OCI-LY3 (cell line): ENCODE results near the gene GRHL3.

Source experiments
- H2AFZ ChIP-seq: fragments of 200-600, 300-600 bp; shearing (Covaris generic); 2 replicates; pipeline ENCODE4 v1.6.0; 2014; ENCODE audit warnings: antibody characterized with exemption, low read depth, low read length
- H3K27ac ChIP-seq: fragments of 200-600, 300-600 bp; sonication (generic); 2 replicates; pipeline ENCODE4 v1.5.1; 2014; ENCODE audit warnings: mild to moderate bottlenecking, low read length, moderate library complexity, mixed read lengths
- H3K27me3 ChIP-seq: fragments of 200-600, 300-600 bp; sonication (generic); 2 replicates; pipeline ENCODE4 v1.6.1; 2014; ENCODE audit warnings: low read depth, low read length, mixed read lengths
- H3K36me3 ChIP-seq: fragments of 200-600, 300-600 bp; sonication (generic); replicated peaks from 2 replicates; pipeline ENCODE3; 2014; ENCODE audit warnings: low read depth, low read length, mixed read lengths
- H3K4me1 ChIP-seq: fragments of 300-600, 200-600 bp; sonication (generic); 2 replicates; pipeline ENCODE4 v1.6.1; 2014; ENCODE audit warnings: low read length, mixed read lengths
- H3K4me2 ChIP-seq: fragments of 200-600, 300-600 bp; sonication (generic); 2 replicates; pipeline ENCODE4 v1.6.1; 2014; ENCODE audit warnings: low read length, mixed read lengths
- H3K4me3 ChIP-seq: fragments of 300-600, 200-600 bp; sonication (generic); 2 replicates; pipeline ENCODE4 v1.5.1; 2014; ENCODE audit warnings: antibody characterized with exemption, mild to moderate bottlenecking, low read length, moderate library complexity
- H3K79me2 ChIP-seq: fragments of 300-600, 200-600 bp; shearing (Covaris generic); 2 replicates; pipeline ENCODE4 v1.6.1; 2014; ENCODE audit warnings: mild to moderate bottlenecking, low read length, mixed read lengths
- H3K9ac ChIP-seq: fragments of 300-600, 200-600 bp; shearing (Covaris generic); 2 replicates; pipeline ENCODE4 v1.6.0; 2014; ENCODE audit warnings: mild to moderate bottlenecking, low read length, moderate library complexity
- H3K9me3 ChIP-seq: fragments of 200-600, 300-600 bp; shearing (Covaris generic); 2 replicates; pipeline ENCODE4 v1.6.1; 2014; ENCODE audit warnings: low read length, mixed read lengths; ENCODE audit not compliant: insufficient read depth
- H4K20me1 ChIP-seq: fragments of 200-600, 300-600 bp; sonication (generic); 2 replicates; pipeline ENCODE4 v1.6.1; 2016; ENCODE audit warnings: low read length, mixed read lengths; ENCODE audit not compliant: insufficient read depth
- EZH2phosphoT487 ChIP-seq: fragments of 200-600 bp; shearing (Covaris generic); IDR thresholded peaks from 2 replicates; pipeline ENCODE4 v1.6.1; 2018; ENCODE audit warnings: antibody characterized with exemption, mixed run types, low read depth
- TF ChIP-seq, protein P1 (sequence below): fragments of 200-600, 300-600 bp; sonication (generic); IDR thresholded peaks from 2 replicates; pipeline ENCODE4 v1.5.1; 2014; ENCODE audit warnings: antibody characterized with exemption, low read length, low read depth

GRHL3 gene

DNA sequence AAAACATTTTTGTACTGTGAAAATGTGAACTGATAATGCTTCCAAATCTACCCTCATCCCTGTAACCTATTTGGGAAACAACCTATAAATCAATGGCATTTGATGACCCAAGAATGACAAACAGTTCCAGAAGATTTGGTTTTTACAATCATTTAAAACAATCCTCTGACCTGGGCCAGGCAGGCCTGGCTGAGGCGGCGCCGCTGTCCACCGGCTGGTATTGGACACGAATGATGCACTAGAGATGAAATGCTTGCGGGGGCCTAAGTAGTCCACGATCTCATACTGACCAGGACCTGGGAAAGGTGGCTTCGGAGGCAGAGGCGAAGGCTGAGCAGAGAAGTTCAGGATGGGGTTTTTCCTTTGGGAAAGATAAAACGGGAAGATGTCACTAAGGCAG, 41.5 kb downstream of the GRHL3 start:
- peaks cover 13% of the 10 kb centered on the region for H3K4me1 ChIP-seq
- H3K79me2 ChIP-seq, result no peaks in the 10 kb centered on the region
- no peak overlapping the region for H3K9ac ChIP-seq
- H3K27ac ChIP-seq, result no peak overlapping the region
- H3K27me3 ChIP-seq, result no peaks in the 10 kb centered on the region
- no peaks in the 10 kb centered on the region for H3K9me3 ChIP-seq
- no peak overlapping the region for H2AFZ ChIP-seq
- H3K4me3 ChIP-seq, result no peak overlapping the region
- H3K4me2 ChIP-seq, result no peak overlapping the region
- no peaks in the 10 kb centered on the region for H3K36me3 ChIP-seq
- TF ChIP-seq, protein P1, sequence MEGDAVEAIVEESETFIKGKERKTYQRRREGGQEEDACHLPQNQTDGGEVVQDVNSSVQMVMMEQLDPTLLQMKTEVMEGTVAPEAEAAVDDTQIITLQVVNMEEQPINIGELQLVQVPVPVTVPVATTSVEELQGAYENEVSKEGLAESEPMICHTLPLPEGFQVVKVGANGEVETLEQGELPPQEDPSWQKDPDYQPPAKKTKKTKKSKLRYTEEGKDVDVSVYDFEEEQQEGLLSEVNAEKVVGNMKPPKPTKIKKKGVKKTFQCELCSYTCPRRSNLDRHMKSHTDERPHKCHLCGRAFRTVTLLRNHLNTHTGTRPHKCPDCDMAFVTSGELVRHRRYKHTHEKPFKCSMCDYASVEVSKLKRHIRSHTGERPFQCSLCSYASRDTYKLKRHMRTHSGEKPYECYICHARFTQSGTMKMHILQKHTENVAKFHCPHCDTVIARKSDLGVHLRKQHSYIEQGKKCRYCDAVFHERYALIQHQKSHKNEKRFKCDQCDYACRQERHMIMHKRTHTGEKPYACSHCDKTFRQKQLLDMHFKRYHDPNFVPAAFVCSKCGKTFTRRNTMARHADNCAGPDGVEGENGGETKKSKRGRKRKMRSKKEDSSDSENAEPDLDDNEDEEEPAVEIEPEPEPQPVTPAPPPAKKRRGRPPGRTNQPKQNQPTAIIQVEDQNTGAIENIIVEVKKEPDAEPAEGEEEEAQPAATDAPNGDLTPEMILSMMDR, result no peak
- no peak for TF ChIP-seq EZH2phosphoT487
- H4K20me1 ChIP-seq, result no peaks in the 10 kb centered on the region

DNA sequence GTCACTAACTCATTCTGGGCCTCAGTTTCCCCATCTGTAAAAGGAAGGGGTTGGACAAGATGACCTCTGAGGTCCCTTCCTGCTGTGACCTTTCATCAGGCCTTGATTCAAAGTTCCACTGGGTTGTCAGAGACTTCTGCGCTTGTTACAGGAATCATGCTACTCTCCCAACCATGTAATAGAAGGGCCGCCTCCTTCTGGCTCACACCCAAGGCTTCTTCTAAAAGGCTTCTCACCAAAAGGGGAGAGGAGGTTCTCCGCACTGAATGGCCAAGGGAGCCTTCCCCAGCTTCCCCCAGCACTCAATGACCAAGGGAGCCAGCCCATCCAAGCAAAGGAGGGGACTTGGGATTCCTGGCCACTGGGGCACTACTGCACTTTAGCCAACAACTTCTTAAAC, 42.7 kb downstream of the GRHL3 start:
- H4K20me1 ChIP-seq, result no peaks in the 10 kb centered on the region
- H3K79me2 ChIP-seq, result no peaks in the 10 kb centered on the region
- H3K36me3 ChIP-seq, result no peaks in the 10 kb centered on the region
- no peak overlapping the region for H3K27ac ChIP-seq
- TF ChIP-seq, protein P1, result no peak
- no peak for TF ChIP-seq EZH2phosphoT487
- no peak overlapping the region for H3K4me3 ChIP-seq
- no peak overlapping the region for H3K4me2 ChIP-seq
- no peaks in the 10 kb centered on the region for H3K9me3 ChIP-seq
- H2AFZ ChIP-seq, result no peak overlapping the region
- H3K27me3 ChIP-seq, result no peaks in the 10 kb centered on the region
- no peak overlapping the region for H3K9ac ChIP-seq
- H3K4me1 ChIP-seq, result peaks cover 16% of the 10 kb centered on the region

DNA sequence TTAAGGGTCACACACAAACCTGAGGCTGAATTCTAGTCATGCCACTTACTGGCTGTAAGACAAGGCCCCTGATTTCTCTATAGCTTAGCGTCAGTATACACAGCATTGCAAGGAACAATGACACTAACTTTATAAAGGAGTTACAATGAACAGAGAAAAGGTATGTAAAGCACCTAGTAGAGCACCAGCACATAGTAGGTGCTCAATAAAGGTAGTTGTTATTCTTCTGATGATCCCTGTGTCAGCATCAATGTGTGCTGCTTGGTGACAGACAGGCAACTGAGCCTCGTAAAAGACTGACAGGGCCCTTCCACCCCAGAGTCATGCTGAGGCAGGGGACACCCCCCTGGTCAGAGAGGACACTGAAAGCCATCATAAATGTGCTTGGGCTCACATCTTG, 43.2 kb downstream of the GRHL3 start:
- Histone ChIP-seq H3K4me1 (peaks cover 16% of the 10 kb centered on the region), H2AFZ (no peak overlapping the region), H3K9ac (no peak overlapping the region), H3K27ac (no peak overlapping the region), H4K20me1 (no peaks in the 10 kb centered on the region), H3K79me2 (no peaks in the 10 kb centered on the region), H3K9me3 (no peaks in the 10 kb centered on the region), H3K27me3 (no peaks in the 10 kb centered on the region), H3K36me3 (no peaks in the 10 kb centered on the region), H3K4me3 (no peak overlapping the region), H3K4me2 (no peak overlapping the region)
- TF ChIP-seq, protein P1, result no peak
- no peak for TF ChIP-seq EZH2phosphoT487

DNA sequence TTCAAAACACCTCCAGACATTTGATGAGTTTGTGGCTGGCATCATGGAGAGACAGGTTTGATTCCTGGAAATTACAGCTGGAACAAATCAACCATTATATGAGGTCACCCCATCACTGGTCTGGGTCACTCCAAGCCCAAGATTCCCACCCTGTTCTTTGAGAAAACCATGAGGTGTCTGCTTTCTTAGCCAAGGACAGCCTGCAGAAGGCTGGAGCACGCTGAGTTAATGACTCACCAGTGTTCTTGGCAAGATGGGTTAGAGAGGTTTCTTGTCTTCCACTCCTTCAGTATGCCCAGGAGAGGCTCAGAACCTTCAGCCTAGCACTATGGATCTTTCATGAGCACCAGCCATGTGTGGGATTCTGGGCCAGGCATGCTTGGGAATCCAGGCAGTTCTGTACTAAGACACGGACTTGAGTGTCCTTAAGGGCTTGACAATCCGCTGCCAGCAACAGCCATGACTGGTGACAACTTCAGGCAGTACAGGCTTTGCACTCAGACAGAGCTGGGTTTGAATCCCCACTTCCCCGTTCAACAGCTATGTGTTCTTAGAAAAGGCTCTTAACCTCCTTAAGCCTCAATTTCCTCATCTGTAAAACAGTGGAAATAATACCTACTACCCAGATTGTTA, 43.9 kb downstream of the GRHL3 start:
- Histone ChIP-seq H3K36me3 (no peaks in the 10 kb centered on the region), H3K9ac (no peak overlapping the region), H3K9me3 (no peaks in the 10 kb centered on the region), H3K4me3 (no peak overlapping the region), H3K27ac (no peak overlapping the region), H3K4me1 (peaks cover 16% of the 10 kb centered on the region), H4K20me1 (no peaks in the 10 kb centered on the region), H3K4me2 (no peak overlapping the region), H3K27me3 (no peaks in the 10 kb centered on the region), H2AFZ (no peak overlapping the region), H3K79me2 (no peaks in the 10 kb centered on the region)
- TF ChIP-seq, protein P1, result no peak
- TF ChIP-seq EZH2phosphoT487, result no peak
